Sigmoid colon (tissue), 4 donors: ENCODE measurements around the gene ANP32E.

Experiments
- POLR2A ChIP-seq, 2 donors: fragments of 450-650 bp; IDR thresholded peaks; one replicate each; pipeline ENCODE4 v1.6.1; 2016; ENCODE audit warnings: antibody characterized with exemption in 2 of 2, mild to moderate bottlenecking in 2 of 2, moderate library complexity in 2 of 2
- POLR2AphosphoS5 ChIP-seq, 4 donors: sonication (generic); formaldehyde crosslinking; IDR thresholded peaks; one replicate each; pipeline ENCODE4 v1.6.1; 2017; ENCODE audit warnings: antibody characterized with exemption in 4 of 4
- TF ChIP-seq, protein P1 (sequence below), 4 experiments: fragments of 450-650 bp in 3 of 4; fragments of 200-600 bp in 1 of 4; IDR thresholded peaks; one replicate each; pipeline ENCODE4 v1.5.1; 2016 to 2019; ENCODE audit warnings: antibody characterized with exemption in 4 of 4, mild to moderate bottlenecking in 3 of 4, moderate library complexity in 2 of 4

DNA sequence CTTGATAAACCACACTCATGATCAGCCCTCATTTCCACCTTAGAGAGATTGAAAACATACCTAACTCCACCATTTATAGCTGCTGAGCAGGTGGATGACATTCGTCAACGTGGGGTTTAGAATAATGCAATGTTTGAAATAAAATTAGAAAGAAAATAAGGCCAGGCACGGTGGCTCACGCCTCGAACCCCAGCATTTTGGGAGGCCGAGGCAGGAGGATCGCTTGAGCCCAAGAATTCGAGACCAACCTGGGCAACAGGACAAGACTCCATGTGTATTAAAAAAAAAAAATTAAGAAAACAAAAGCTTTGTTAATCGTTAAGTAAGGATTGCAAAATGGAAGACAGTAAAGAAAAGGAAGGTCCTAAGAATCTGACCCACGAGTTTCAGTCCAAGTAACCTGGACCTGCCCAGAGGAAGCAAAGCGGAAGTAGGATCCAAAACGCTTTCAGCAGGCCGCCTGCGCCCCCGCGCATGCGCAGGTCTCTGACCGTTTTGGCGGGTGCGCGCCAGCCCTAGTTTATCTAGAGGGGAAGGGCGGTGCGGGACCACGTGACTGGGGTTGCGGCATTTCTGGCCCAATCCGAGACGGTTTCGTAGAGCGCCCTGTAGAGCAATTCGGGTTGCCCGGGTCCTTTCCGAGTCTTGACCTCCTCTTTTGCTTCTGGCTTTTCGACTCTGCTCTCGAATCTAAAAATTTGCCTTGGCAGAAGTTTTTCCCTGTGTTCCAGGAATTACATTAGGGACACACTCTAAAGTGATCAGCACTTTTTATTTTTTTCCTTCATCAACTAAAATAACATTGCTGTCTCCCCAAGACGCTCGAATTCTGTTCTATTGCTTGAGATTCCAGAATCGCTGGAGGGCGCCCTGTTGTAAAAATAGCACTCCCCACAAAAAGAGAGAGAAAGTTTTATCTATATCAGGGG is 22.5 kb downstream of the ANP32E start:
- TF ChIP-seq, protein P1, sequence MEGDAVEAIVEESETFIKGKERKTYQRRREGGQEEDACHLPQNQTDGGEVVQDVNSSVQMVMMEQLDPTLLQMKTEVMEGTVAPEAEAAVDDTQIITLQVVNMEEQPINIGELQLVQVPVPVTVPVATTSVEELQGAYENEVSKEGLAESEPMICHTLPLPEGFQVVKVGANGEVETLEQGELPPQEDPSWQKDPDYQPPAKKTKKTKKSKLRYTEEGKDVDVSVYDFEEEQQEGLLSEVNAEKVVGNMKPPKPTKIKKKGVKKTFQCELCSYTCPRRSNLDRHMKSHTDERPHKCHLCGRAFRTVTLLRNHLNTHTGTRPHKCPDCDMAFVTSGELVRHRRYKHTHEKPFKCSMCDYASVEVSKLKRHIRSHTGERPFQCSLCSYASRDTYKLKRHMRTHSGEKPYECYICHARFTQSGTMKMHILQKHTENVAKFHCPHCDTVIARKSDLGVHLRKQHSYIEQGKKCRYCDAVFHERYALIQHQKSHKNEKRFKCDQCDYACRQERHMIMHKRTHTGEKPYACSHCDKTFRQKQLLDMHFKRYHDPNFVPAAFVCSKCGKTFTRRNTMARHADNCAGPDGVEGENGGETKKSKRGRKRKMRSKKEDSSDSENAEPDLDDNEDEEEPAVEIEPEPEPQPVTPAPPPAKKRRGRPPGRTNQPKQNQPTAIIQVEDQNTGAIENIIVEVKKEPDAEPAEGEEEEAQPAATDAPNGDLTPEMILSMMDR (IDR thresholded peaks at IDR 0.05) = peak in 1 of 4 experiments; percentile 14
- TF ChIP-seq POLR2A (IDR thresholded peaks at IDR 0.05) = peak; percentile 22 to 56
- TF ChIP-seq POLR2AphosphoS5 (IDR thresholded peaks at IDR 0.05) = peak; percentile 60 to 81 (median 75)
